NCI-H82 treated with DMSO at 0.1 percent for 48 hours (cell line): Measurements from ENCODE around the gene NSUN2.

Experiments
- DNase-seq: peaks from one replicate; lab custom pipeline; 2025; ENCODE audit not compliant: unreplicated experiment; lab: John Stamatoyannopoulos, UW

Gene NSUN2

GRCh38 chr5:6606884-6607558, 25.8 kb downstream of the NSUN2 start:
- no peak for DNase-seq

- DNase-seq: no peak
These were observed 27.9 kb downstream of the NSUN2 start for GRCh38 chr5:6604946-6605345.

GRCh38 chr5:6604341-6604740, 28.5 kb downstream of the NSUN2 start:
- no peak for DNase-seq

- no peak for DNase-seq
These were observed 29.2 kb downstream of the NSUN2 start for GRCh38 chr5:6603643-6604042.

GRCh38 chr5:6602441-6602840, 30.4 kb downstream of the NSUN2 start:
- DNase-seq: no peak

GRCh38 chr5:6601816-6602215, 31.0 kb downstream of the NSUN2 start:
- DNase-seq: no peak

GRCh38 chr5:6601271-6601670, 31.6 kb downstream of the NSUN2 start:
- DNase-seq: no peak

- no peak for DNase-seq
These were observed 33.1 kb downstream of the NSUN2 start for GRCh38 chr5:6599739-6600138.

GRCh38 chr5:6598351-6598900, 34.4 kb downstream of the NSUN2 start:
- no peak for DNase-seq

- no peak for DNase-seq
These were observed 35.3 kb downstream of the NSUN2 start for GRCh38 chr5:6597557-6597956.

GRCh38 chr5:6596388-6596787, 36.5 kb downstream of the NSUN2 start:
- DNase-seq: no peak

GRCh38 chr5:6595405-6595804, 37.4 kb downstream of the NSUN2 start:
- no peak for DNase-seq

- DNase-seq: no peak
These were observed 38.8 kb downstream of the NSUN2 start for GRCh38 chr5:6594066-6594465.

- DNase-seq: no peak
These were observed 39.5 kb downstream of the NSUN2 start for GRCh38 chr5:6593148-6594016.

GRCh38 chr5:6592601-6593000, 40.2 kb downstream of the NSUN2 start:
- DNase-seq: no peak

- no peak for DNase-seq
These were observed 41.1 kb downstream of the NSUN2 start for GRCh38 chr5:6591671-6592288.

GRCh38 chr5:6590581-6590980, 42.3 kb downstream of the NSUN2 start:
- DNase-seq: no peak

GRCh38 chr5:6587171-6587570, 45.7 kb downstream of the NSUN2 start:
- no peak for DNase-seq

GRCh38 chr5:6586647-6587042, 46.2 kb downstream of the NSUN2 start:
- DNase-seq: no peak

GRCh38 chr5:6585939-6586646, 46.8 kb downstream of the NSUN2 start:
- DNase-seq: no peak

GRCh38 chr5:6585168-6585567, 47.7 kb downstream of the NSUN2 start:
- no peak for DNase-seq
